ENCODE data around the gene ANO10.

DNA sequence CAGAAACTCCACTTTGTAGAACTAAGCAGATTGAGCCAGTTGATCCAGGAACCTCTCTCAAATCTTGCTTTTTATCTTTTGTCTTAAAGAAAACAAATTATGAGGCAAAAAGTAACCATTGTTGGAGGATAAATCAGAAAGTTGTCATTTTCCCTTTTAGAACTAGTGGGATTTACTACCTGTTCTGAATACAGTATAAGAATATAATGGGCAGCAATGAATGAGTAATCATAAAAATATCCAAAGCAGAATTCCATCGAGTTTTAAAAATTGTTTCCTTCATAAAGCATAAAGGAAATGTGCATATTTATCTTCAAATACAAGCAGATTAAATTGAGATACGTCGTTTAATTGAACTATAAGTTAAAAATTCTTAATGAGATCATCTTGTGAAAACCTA, 15.9 kb upstream of the ANO10 start:
- TF ChIP-seq TAF1 (IDR thresholded peaks at IDR 0.05; ENCODE audit: borderline replicate concordance, low read depth, low read length), result no peak
- no peak for TF ChIP-seq POLR2A (IDR thresholded peaks at IDR 0.05; ENCODE audit: low read depth, low read length)
